Esophagus squamous epithelium (tissue), 4 donors: ENCODE measurements around the gene PPP1R37.

Source experiments
- POLR2A ChIP-seq, 4 donors: fragments of 450-650 bp; IDR thresholded peaks; one replicate each; pipeline ENCODE4 v1.6.1; 2017; ENCODE audit warnings: antibody characterized with exemption in 4 of 4, mild to moderate bottlenecking in 4 of 4, moderate library complexity in 3 of 4
- TF ChIP-seq, protein P1 (sequence below), 6 experiments: fragments of 450-650 bp in 4 of 6; fragments of 200-600 bp in 2 of 6; sonication (generic) in 2 of 6; IDR thresholded peaks; one replicate each; pipeline ENCODE4 v1.5.1; 2016 to 2019; ENCODE audit warnings: antibody characterized with exemption in 6 of 6, mild to moderate bottlenecking in 4 of 6, moderate library complexity in 4 of 6

DNA sequence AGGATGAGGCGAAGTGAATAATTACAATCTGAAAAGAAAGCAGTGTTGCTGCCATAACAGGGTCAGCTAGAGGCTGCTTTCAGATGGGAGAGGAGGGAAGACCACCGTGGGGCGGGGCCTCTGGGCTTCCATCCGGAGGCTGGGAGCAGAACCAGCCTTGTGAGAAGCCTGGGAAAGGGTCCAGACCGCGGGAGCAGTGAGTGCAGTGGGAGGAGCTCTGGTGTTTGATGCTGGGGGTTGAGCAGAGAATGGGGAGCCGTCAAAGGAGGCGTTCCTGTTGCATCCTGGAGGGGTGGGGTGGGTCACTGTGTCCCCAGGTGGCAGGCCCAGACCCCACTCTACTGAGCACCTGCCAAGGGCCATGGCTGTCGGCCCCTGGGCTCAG, 49.7 kb downstream of the PPP1R37 start:
- no peak for TF ChIP-seq POLR2A (IDR thresholded peaks at IDR 0.05)
- TF ChIP-seq, protein P1, sequence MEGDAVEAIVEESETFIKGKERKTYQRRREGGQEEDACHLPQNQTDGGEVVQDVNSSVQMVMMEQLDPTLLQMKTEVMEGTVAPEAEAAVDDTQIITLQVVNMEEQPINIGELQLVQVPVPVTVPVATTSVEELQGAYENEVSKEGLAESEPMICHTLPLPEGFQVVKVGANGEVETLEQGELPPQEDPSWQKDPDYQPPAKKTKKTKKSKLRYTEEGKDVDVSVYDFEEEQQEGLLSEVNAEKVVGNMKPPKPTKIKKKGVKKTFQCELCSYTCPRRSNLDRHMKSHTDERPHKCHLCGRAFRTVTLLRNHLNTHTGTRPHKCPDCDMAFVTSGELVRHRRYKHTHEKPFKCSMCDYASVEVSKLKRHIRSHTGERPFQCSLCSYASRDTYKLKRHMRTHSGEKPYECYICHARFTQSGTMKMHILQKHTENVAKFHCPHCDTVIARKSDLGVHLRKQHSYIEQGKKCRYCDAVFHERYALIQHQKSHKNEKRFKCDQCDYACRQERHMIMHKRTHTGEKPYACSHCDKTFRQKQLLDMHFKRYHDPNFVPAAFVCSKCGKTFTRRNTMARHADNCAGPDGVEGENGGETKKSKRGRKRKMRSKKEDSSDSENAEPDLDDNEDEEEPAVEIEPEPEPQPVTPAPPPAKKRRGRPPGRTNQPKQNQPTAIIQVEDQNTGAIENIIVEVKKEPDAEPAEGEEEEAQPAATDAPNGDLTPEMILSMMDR (IDR thresholded peaks at IDR 0.05), result no peak
